Measurements from ENCODE around the gene MED15. TPM values are rescaled to one million over a fixed set of nuclear protein-coding genes. Genes with fewer than 3 reads are reported as not detected.

The MED15 gene
- total RNA-seq, 6 donors from 2014 or later: 64.2 to 170 (median 123) TPM

GRCh38 chr22:20510811-20511577, 3.6 kb downstream of the MED15 start:
- Histone ChIP-seq H3K9me3 (no peaks in the 10 kb centered on the region), H3K4me3 (no peak overlapping the region), H3K27ac (peak overlapping the region in 3 of 4 donors; percentile 94 to 98 (median 97)), H3K36me3 (peaks cover 0 to 13% (median 2%) of the 10 kb centered on the region in 4 donors), H3K27me3 (no peaks in the 10 kb centered on the region), H3K4me1 (peaks cover 47 to 65% (median 61%) of the 10 kb centered on the region in 4 donors)
- ATAC-seq (ENCODE audit: low FRiP score in 2 of 2): no peak
- no peak for DNase-seq
- TF ChIP-seq POLR2A (IDR thresholded peaks at IDR 0.05): no peak
- TF ChIP-seq, protein P1, sequence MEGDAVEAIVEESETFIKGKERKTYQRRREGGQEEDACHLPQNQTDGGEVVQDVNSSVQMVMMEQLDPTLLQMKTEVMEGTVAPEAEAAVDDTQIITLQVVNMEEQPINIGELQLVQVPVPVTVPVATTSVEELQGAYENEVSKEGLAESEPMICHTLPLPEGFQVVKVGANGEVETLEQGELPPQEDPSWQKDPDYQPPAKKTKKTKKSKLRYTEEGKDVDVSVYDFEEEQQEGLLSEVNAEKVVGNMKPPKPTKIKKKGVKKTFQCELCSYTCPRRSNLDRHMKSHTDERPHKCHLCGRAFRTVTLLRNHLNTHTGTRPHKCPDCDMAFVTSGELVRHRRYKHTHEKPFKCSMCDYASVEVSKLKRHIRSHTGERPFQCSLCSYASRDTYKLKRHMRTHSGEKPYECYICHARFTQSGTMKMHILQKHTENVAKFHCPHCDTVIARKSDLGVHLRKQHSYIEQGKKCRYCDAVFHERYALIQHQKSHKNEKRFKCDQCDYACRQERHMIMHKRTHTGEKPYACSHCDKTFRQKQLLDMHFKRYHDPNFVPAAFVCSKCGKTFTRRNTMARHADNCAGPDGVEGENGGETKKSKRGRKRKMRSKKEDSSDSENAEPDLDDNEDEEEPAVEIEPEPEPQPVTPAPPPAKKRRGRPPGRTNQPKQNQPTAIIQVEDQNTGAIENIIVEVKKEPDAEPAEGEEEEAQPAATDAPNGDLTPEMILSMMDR (IDR thresholded peaks at IDR 0.05): no peak
- TF ChIP-seq EP300 (IDR thresholded peaks at IDR 0.05): no peak
- no peak for TF ChIP-seq POLR2AphosphoS5 (IDR thresholded peaks at IDR 0.05)
- WGBS, 2 donors: 67 to 73% methylated on average over 10 of the region's 10 CpGs

DNA sequence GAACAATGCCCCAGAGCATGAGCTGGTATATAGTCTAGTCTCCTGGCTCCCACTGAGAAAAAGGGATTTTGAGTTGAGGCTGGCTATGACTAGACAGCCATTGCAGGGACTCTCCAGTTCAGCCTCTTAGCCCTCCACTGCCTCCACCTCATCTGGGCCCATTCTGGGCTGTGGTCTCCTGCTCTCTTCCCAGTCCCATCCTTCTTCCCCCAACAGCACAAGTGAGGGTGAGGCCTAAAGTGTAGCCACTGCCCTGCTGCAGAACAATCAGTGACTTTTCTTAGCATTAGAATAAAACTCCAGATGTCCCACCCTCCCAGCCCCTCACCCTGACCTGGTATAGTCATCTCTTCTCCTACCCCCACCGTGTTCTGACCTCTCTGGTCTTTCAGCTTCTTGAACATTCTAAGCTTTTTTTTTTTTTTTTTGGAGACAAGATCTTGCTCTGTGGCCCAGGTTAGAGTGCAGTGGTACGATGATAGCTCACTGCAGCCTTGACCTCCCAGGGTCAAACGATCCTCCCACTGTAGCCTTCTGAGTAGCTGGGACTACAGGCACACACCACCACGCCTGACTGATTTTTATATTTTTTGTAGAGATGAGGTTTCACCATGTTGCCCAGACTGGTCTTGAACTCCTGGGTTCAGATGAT, 4.3 kb downstream of the MED15 start:
- DNase-seq (no peak), ATAC-seq (ENCODE audit: low FRiP score in 2 of 2) (no peak)
- TF ChIP-seq POLR2A (IDR thresholded peaks at IDR 0.05) (no peak), EP300 (IDR thresholded peaks at IDR 0.05) (no peak), POLR2AphosphoS5 (IDR thresholded peaks at IDR 0.05) (no peak)
- TF ChIP-seq, protein P1 (IDR thresholded peaks at IDR 0.05): no peak
- H3K27ac ChIP-seq: peak overlapping the region in 3 of 4 donors; percentile 26 to 97 (median 94)
- no peak overlapping the region for H3K4me3 ChIP-seq
- no peaks in the 10 kb centered on the region for H3K9me3 ChIP-seq
- peaks cover 49 to 64% (median 63%) of the 10 kb centered on the region in 4 donors for H3K4me1 ChIP-seq
- peaks cover 0 to 13% (median 2%) of the 10 kb centered on the region in 4 donors for H3K36me3 ChIP-seq
- 73 to 83% methylated on average over 4 of the region's 4 CpGs for WGBS, 2 donors
- no peaks in the 10 kb centered on the region for H3K27me3 ChIP-seq

DNA sequence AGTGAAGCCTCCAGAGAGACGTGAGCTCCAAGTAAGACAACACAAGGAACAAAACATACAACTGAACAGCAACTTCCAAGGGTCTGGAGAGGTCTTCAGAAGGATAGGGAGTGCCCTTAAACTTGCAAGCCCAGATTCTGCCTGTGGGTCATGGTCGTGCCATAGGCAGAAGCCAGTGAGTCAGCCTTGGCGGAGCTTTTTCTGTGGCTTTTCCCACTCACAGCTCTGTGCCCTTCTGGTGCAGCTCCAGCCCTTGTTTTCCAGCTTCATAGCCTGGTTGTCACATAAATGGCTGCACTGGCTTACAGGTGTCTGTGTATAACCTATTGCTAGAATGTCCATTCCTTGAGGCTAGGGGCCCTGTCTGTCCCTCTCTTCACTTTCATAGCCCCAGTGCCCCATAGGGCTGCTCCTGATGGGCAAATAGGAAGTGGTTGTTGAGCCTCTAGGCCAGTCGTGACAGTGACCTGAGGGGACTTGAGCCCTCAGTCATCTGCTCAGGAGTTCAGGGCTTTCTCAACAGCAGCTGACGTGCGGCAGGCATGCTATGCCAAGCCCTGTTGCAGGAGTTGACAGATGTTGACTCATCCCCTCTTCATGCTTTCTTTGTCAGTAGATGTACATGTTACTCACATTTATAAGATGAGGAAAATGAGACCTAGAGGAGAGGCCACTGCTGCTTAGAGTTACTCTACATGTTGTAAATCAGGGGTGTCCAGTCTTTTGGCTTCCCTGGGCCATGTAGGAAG, 7.4 kb downstream of the MED15 start:
- Histone ChIP-seq H3K27ac (peak overlapping the region in 3 of 4 donors; percentile 18 to 38 (median 26)), H3K9me3 (no peaks in the 10 kb centered on the region), H3K4me1 (peaks cover 44 to 60% (median 56%) of the 10 kb centered on the region in 4 donors), H3K36me3 (peaks cover 0 to 35% (median 12%) of the 10 kb centered on the region in 4 donors), H3K4me3 (no peak overlapping the region), H3K27me3 (no peaks in the 10 kb centered on the region)
- no peak for TF ChIP-seq POLR2A (IDR thresholded peaks at IDR 0.05)
- TF ChIP-seq POLR2AphosphoS5 (IDR thresholded peaks at IDR 0.05): peak in 1 of 2 donors; percentile 9
- TF ChIP-seq, protein P1 (IDR thresholded peaks at IDR 0.05): no peak
- DNase-seq (peak in 1 of 2 donors; percentile 32), ATAC-seq (ENCODE audit: low FRiP score in 2 of 2) (peak in 1 of 2 donors; percentile 50)
- WGBS, 2 donors: 61 to 76% methylated on average over 5 to 6 of the region's 6 CpGs

- no peak overlapping the region for H3K27ac ChIP-seq
These were observed 9.0 kb downstream of the MED15 start for GRCh38 chr22:20516399-20516798.

More at GRCh38 chr22:20516399-20516798, 9.0 kb downstream of the MED15 start:
- DNase-seq: no peak
- whole genome bisulfite sequencing, 2 donors: 74 to 85% methylated on average over 2 of the region's 2 CpGs
- no peak for ATAC-seq (ENCODE audit: low FRiP score in 2 of 2)
- Histone ChIP-seq H3K36me3 (peaks cover 0 to 44% (median 21%) of the 10 kb centered on the region in 4 donors), H3K4me1 (peaks cover 32 to 47% (median 44%) of the 10 kb centered on the region in 4 donors), H3K27me3 (no peaks in the 10 kb centered on the region), H3K4me3 (no peak overlapping the region), H3K9me3 (no peaks in the 10 kb centered on the region)
- TF ChIP-seq, protein P1 (IDR thresholded peaks at IDR 0.05): no peak
- TF ChIP-seq POLR2AphosphoS5 (IDR thresholded peaks at IDR 0.05) (no peak), EP300 (IDR thresholded peaks at IDR 0.05) (no peak), POLR2A (IDR thresholded peaks at IDR 0.05) (no peak)
